ENCODE data around the gene PLXDC2. TPM values are rescaled to one million over a fixed set of nuclear protein-coding genes. Genes with fewer than 3 reads are reported as not detected.

PLXDC2 gene
- total and polyA plus RNA-seq, 10 donors = 1.8 to 50.4 (median 29.7) TPM

GRCh38 chr10:20240643-20241042, 424.4 kb downstream of the PLXDC2 start:
- no peak overlapping the region for H3K4me3 ChIP-seq
- intact Hi-C loops (cut with DNase I; ENCODE audit: low total_unique reads) = no loop called here
- WGBS, 5 donors = 84 to 93% (median 86%) methylated on average over 1 of the region's 1 CpG
- H3K36me3 ChIP-seq = peaks cover 0 to 7% (median 3%) of the 10 kb centered on the region in 6 donors
- no peak for DNase-seq
- no peak overlapping the region for H3K27ac ChIP-seq
- H3K27me3 ChIP-seq (replicated peaks in 1 of 7) = no peaks in the 10 kb centered on the region
- H3K4me1 ChIP-seq = no peaks in the 10 kb centered on the region
- H3K9me3 ChIP-seq = no peaks in the 10 kb centered on the region
- no peak for TF ChIP-seq POLR2A (IDR thresholded peaks at IDR 0.05)
- TF ChIP-seq POLR2AphosphoS5 (IDR thresholded peaks at IDR 0.05) = no peak
- TF ChIP-seq CTCF (IDR thresholded peaks at IDR 0.05 in 8 of 11, conservative IDR thresholded peaks at IDR 0.05 in 3 of 11) = no peak

GRCh38 chr10:20247454-20247853, 431.2 kb downstream of the PLXDC2 start:
- intact Hi-C loops (cut with DNase I; ENCODE audit: low total_unique reads) = no loop called here
- Histone ChIP-seq H3K36me3 (peaks cover 0 to 25% (median 3%) of the 10 kb centered on the region in 6 donors), H3K9me3 (no peaks in the 10 kb centered on the region), H3K4me3 (no peak overlapping the region), H3K27ac (no peak overlapping the region), H3K27me3 (replicated peaks in 1 of 7) (no peaks in the 10 kb centered on the region), H3K4me1 (no peaks in the 10 kb centered on the region)
- TF ChIP-seq CTCF (IDR thresholded peaks at IDR 0.05 in 8 of 11, conservative IDR thresholded peaks at IDR 0.05 in 3 of 11) = no peak
- DNase-seq = no peak
- 69 to 84% (median 82%) methylated on average over 3 of the region's 3 CpGs for WGBS, 5 donors

GRCh38 chr10:20247891-20248708, 431.9 kb downstream of the PLXDC2 start:
- Histone ChIP-seq H3K27ac (no peak overlapping the region), H3K27me3 (replicated peaks in 1 of 7) (no peaks in the 10 kb centered on the region), H3K4me1 (no peaks in the 10 kb centered on the region), H3K36me3 (peaks cover 0 to 25% (median 3%) of the 10 kb centered on the region in 6 donors), H3K4me3 (no peak overlapping the region), H3K9me3 (no peaks in the 10 kb centered on the region)
- no peak for DNase-seq
- TF ChIP-seq POLR2A (IDR thresholded peaks at IDR 0.05) (no peak), CTCF (IDR thresholded peaks at IDR 0.05 in 8 of 11, conservative IDR thresholded peaks at IDR 0.05 in 3 of 11) (no peak)
- WGBS, 5 donors = 87 to 93% (median 91%) methylated on average over 7 of the region's 7 CpGs
- intact Hi-C loops (cut with DNase I; ENCODE audit: low total_unique reads) = no loop called here

GRCh38 chr10:20254078-20254477, 437.8 kb downstream of the PLXDC2 start:
- intact Hi-C loops (cut with DNase I; ENCODE audit: low total_unique reads) = no loop called here
- no peak for DNase-seq
- Histone ChIP-seq H3K27me3 (replicated peaks in 1 of 7) (no peaks in the 10 kb centered on the region), H3K27ac (no peak overlapping the region), H3K4me3 (no peak overlapping the region), H3K4me1 (no peaks in the 10 kb centered on the region), H3K36me3 (no peaks in the 10 kb centered on the region), H3K9me3 (no peaks in the 10 kb centered on the region)
- TF ChIP-seq POLR2A (IDR thresholded peaks at IDR 0.05) (no peak), CTCF (IDR thresholded peaks at IDR 0.05 in 8 of 11, conservative IDR thresholded peaks at IDR 0.05 in 3 of 11) (no peak), POLR2AphosphoS5 (IDR thresholded peaks at IDR 0.05) (no peak)
- 79 to 90% (median 86%) methylated on average over 2 to 3 of the region's 3 CpGs for WGBS, 5 donors
